HG03342 (cell line): ENCODE results near the gene TTC7B.

Source experiments
- ATAC-seq: cut with Tn5 transposase; IDR thresholded peaks from one replicate; pipeline ENCODE4 v1.9.1; 2021; ENCODE audit warnings: mild to moderate bottlenecking, moderate library complexity; ENCODE audit not compliant: unreplicated experiment

TTC7B gene

DNA sequence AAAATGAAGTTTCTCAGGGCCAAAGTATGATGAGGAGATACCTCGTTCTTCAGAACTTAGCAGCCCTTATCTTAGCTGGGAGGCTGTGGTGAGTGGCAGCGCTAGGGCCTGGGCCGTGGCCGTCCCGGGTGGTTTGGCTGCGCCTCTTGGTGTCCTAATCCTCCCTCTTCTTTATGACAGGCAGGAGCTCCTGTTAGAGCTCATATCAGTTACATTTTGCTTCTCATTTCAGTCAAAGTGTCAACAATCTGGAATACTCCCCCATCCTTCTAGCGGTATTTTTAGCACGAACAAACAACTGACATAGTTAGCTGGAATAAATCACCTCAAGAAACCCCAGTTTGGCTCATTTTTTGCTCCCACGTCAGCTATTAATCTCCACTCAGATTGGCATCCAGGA, 188.8 kb downstream of the TTC7B start:
- ATAC-seq: no peak

DNA sequence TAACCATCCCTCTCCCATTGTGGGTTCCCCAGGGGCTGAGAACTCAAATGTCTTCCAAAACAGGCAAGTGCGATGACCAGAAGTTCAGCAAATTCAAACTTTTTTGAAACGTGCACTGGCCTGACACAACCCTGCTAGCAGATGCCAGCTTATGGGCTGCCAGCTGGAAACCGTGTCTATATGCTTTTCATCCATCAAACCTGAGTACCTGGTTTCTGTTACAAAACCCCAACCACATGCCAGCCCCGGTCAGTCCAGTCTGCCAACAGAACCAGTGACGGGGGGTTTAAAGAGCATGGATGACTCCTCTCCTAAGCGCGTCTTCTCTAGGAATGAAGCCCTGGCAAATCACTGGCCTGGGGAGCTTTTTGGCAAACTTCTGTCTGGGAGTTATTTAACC, 189.7 kb downstream of the TTC7B start:
- ATAC-seq: no peak

DNA sequence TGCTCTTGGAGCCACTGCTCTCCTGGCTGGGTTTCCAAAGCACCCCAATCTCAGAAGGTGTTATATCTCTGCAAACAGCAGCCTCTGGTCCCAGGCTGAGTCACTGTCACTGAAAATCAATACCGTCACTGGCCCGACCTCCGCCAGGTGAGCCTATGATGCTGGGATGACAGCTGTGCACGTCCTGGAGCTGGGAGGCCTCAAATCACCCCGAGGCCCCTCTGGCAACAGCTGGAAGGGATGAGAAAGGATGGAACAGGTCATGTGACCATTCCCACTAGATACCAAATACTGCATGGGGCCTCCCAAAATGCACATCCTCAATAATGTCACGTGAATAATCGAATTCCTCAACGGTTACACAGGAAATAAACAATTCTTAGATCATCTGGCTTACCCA, 190.8 kb downstream of the TTC7B start:
- ATAC-seq: no peak

DNA sequence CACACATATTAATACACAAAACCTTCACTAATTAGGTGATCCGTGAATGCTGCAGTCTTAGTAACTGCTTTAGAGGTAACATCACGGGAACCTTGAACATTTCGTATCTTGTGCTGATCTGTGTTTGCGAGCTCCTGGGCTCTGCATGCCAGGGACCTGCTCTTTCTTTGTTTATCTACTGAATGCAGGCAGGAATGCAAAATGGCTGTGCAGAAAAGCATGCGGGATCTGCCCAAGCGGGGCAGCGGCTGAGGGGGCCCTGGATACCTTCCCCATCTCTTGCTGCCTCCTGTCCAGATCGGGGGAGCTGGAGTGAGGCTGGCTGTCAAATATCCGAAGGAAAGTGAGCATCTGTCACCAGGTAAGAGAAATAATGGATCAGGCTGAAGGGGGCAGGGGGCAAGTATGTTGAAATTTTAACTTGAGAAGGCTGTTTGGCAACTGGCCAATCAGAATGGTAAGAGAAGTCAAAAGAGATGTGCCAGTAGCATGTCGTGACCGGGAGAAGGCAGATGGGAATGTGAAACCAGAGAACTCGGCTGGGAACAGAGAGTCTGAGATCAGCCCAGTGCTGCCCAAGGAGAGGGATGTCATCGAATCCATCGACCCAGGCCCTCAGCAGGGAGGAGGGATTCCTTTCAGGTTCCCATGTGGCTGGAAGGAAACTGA, 191.4 kb downstream of the TTC7B start:
- no peak for ATAC-seq

DNA sequence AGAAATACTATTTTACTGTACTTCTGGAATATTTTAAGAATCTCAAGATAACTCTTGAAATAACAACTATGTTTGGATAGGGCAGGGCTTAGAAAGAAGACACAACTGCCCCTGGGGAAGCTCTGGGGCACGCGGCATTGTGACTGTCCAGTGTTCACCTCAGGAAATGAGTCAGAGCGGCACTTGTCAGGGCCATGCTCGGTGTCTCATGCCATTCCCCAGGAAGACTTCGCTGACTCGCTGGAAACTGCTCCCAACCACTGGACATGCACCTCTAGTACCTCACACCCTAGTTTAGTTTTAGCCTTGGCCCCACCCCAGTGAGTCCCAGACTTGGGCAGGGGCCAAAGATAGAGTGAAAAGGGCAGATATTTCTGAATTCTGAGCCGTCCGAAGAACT, 192.0 kb downstream of the TTC7B start:
- no peak for ATAC-seq

DNA sequence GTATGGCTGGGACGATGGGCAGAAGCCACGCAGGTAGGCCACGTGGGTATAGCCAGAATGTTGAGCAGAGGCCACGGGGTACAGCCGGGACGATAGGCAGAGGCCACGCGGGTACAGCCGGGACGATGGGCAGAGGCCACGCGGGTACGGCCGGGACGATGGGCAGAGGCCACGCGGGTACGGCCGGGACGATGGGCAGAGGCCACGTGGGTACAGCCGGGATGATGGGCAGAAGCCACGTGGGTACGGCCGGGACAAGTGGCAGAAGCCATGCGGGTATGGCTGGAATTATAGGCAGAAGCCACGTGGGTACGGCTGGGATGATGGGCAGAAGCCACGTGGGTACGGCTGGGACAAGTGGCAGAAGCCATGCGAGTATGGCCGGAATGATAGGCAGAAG, 195.0 kb downstream of the TTC7B start:
- ATAC-seq: no peak

DNA sequence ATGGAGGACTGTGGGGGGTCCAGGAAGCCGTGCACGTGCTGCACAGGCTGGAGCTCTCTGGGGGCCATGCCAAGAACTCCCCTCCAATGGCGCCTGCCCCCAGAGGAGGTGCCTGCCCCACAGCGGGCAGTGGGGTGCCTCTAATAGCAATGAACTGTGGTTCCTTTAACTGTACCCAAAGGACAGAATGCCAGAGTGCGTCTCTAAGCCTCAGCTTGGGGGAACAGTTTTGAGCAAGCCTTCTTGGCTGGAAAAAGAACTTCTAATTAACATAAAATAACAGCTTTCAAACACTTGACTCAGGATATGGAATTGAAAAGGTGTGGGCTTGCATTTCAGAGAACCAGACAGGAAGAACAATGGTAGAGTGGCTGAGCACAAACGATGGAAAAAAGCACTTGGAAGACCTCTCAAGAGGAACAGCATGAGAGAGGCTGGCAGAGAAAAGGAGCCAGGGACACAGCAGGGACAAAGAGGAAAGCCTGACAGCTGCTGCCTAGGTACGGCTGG, 195.6 kb downstream of the TTC7B start:
- ATAC-seq: no peak

DNA sequence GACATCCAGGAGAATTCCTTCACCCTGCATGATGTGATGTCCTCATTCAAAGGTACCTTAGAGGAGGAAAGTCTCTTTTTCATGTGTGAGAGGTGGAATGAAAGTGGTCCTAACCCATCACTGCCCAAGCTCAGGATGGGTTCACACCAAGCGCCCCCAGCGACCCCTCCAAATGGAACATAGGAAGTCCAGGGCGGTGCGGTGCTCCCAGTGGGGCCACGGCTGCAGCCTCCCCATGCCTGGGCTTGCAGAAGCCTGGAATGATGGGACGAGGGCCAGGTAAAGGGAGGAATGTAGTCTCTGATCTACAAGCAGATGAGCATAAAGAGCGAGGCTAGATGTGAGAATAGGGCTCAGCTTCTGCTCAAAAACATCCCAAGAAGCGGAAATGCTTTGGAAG, 196.3 kb downstream of the TTC7B start:
- ATAC-seq: no peak

DNA sequence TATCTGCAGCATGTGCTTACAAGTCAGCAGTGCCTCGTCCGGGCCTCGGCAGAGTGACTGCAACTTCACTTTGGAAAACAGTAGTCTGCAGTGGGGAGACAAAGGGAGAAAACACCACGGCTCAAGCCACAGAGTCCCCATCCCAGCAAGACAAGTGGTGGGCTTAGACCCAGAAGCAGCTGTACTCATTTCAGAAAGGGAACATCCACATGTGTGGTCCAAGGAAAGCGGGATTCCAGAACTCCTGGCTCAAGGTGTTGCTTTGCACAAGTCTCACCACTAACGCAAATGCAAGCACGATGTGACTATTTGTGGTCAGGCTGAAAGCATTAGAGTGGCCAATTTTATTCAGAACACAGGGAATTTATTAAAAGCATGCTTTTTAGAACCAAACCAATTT, 198.3 kb downstream of the TTC7B start:
- ATAC-seq: no peak

DNA sequence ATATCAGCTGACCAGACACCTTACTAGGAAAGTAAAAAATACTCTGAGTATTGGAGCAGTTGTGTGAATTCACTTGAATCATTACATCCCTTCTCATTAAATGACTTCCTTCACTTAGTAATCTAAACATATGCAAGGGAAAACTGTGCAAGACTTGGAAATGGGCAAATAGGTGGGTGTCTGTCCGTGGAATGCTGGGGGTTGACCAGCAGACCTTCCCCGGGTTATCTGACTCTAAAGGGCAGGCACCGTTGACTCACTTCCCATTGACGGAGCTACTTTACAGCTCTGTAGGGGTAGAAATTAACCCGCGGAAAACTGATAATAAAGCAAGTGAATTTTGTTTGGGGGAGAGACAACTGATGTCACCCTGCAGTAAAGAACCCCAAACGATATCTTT, 199.3 kb downstream of the TTC7B start:
- no peak for ATAC-seq

DNA sequence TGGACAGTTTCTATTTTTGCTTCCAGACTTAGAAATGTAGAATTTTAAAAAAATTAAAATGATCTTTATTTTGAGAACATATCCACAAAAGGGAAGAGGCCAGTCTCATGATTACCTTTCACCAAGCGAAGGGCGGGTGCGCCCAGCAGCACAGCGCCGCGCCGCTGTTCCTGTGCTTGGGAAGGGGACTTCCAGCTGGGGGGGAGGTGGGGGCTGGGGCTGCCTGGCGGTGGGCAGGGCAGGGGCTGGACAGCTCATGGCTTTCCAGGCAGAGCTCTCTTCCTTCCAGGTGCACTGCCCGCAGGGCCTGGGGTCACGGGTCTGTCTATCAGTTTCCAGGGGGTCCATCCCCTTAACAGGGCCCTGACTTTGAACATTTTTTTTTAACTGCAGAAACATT, 199.9 kb downstream of the TTC7B start:
- ATAC-seq: no peak

DNA sequence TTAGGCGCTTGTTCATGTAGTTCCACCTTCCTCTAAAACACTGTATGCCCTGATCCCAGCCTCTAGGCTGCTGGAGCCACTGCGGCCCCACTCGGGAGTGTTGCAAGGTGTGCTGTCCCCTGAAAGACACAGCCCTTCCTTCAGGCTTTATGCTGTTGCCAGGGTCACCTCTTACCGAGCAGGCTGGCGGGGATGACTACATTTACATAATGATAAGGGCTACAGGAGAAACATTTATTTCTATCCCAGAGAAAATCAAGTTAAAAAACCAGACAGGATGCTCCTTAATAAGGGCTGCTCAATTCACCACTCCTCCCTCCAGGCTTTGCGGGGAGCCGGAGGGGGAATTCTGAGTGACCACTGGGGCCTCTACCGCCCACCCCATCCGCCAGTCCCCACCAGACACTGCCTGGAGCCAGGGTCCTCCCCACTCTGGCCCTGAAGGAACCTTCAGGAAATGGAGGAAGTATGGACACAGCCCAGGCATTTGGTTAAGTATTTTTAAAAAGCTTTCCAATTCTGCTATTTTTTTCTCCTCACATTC, 200.6 kb downstream of the TTC7B start:
- no peak for ATAC-seq

DNA sequence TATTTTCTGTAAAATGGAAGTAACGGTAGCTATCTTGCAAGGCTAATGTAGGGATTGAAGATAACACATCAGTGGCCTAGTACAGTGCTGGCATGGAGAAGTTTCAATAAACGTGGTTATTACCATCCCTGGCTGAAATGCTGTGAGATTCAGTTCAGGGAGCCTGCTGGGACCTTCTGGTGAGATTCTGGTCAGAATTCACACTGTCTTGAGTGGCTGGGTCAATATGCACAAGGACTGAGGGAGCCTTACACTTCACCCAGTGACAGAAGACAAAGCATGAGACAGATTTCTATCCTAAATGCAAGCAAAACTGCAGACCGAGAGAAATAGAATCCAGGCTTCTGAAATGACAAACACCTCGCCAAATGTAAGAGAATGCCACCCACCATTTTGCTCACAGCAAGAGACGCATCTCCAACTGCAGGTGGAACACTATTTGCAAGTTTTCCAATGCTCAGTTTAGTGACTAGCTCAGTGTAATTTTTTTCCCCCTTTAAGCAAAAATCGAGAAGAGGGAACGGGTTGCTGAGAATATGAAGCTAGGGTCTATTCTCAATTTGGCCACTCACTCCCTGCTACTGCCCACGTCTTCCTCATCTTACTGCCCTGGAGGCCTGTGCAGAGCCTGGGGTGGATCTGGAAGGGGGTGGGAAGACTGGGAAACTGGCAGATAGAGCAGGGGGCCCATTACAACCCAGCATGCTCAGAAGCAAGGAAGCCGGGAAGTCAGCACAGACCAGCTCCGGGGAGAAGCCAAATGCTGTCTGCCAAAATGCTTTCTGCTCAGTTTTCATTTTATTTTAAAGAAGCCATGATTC, 201.3 kb downstream of the TTC7B start:
- ATAC-seq: no peak

DNA sequence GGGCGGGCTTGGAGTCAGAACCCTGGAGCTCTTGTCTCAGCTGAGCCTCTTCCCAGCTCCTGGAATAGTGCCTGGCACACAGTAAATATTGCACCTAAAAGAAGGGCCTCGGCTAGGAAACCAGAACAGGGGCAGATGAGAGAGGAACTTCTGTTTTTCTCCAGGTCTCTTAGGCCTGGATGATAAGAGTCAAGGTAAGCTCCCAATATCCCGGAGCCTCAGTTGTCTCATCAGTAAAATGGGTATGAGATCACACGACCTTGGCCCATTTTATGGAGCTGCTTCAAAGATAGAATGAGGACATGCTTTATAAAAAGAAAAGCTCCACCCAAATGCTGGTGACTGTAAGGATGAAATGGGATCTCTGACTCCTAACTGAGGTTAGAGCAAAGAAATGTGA, 202.2 kb downstream of the TTC7B start:
- no peak for ATAC-seq

DNA sequence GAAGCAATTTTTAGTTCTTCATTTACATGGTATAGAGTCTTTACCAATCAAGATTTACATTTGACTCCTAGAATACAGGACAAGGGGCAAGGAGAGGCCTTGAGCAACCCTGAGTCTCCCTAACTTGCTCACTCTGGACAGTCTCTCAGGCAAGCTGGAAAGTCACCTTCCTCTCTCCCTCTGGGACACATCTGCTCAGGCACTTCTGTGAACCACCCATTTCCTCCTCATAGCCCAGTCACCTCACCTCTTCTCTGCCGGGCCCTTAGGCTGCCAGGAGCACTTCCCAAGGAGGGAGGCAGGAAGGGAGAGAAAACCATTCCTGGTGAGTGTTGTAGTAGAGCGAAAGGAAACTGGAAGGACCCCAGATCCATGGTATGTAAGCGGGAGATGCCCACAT, 202.8 kb downstream of the TTC7B start:
- no peak for ATAC-seq

DNA sequence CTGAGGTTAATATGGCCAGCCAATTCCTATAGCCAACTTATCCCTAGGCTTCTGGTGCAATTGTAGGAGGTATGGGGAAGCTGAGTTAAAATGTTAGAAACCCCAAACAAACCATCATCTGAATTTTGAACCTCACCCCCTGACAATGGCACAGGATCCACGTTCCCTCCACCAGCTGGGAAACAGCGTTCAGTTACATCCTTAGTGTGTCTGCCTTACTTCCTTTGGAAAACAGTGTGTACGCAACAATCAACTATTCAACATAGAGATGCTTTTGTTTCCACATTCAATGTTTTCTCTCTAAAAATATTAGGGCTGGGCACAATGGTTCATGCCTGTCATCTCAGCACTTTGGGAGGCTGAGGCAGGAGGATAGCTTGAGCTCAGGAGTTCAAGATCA, 203.4 kb downstream of the TTC7B start:
- ATAC-seq: no peak

DNA sequence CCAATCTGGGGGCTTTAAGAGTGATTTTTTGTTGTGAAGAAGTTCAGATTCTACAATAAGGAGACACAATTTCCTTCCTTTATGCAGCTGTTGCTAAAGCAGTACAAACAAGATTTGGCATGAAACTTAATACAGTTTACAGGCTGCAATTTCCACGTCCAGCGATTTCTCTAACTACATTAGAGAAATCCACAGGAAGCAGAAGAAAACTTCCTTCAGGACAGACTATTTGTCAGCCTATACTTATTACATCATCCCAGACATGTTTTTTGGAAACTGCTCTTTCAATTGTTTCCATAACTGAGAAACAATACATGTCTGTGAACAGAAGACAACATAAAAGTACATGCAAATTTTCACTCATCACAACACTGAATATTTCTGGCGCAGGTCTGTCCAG, 204.3 kb downstream of the TTC7B start:
- no peak for ATAC-seq

DNA sequence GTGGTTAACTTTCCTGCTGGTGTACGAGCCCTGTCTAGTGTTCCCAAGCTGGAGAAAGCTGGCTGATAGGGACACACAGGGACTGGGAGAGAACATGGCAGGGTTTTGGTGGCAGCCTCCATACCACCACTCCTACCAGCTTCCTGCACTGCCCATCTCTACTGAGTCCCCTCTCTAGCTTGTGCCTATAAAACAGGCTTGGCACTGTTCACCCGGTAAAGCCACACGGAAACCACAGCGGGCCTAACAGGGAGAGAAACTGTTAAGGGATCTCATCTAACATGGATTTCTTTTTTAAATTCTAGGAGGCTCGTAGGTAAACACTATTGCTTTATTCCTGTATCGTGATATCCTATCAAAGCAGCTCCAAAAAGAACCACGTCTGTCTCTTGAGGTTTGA, 204.7 kb downstream of the TTC7B start:
- ATAC-seq: no peak

DNA sequence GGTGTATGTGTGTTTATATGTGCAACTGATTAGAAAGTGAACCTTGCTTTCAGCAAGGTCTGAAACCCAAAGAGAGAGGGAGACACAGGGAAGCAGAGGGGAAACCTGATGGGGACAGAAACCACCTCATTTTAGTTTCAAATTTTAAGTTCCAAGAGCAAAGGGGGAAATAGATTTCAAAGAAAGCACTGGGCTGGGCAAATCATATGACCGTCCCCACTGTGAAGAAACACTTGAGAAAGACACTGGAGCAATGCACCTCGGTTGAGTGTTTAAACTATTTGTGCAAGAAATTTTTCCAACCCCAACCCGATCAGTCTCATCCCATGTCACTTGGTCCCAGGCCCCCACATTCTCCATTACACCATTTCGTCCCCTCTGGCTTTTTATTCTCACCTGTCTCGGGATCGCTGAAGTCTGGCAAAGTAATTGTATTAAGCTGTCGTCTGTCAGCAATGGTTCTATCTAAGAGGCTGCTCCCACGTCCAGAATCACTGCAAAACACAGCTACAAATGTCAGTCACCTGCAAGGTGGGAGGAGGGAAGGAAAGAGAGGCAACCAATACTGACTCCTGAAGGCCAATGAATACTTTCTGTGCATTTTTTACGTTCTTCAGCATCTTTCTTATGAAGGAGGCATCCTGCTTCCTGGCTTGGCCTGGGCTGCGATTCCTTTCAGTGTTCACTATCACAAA, 205.7 kb downstream of the TTC7B start:
- ATAC-seq: no peak

DNA sequence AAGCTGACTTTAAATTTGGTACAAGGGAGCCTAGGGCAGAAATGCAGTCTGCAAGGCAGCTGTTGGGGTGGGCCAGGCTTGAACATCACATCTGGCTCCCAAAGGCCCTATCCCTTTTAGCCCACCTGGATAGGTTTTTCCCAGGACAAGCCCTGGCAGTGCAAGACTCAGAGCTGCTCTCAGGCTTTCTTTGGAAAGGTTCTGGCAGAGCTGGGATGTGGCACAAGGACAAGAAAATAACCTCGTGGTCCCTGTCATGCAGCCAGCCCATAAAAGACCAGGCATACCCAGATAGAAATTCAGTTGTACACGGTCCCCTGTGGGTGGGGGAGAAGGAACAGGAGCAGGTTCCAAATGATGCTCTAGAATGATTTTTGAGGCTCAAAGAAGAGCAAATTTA, 206.9 kb downstream of the TTC7B start:
- no peak for ATAC-seq

DNA sequence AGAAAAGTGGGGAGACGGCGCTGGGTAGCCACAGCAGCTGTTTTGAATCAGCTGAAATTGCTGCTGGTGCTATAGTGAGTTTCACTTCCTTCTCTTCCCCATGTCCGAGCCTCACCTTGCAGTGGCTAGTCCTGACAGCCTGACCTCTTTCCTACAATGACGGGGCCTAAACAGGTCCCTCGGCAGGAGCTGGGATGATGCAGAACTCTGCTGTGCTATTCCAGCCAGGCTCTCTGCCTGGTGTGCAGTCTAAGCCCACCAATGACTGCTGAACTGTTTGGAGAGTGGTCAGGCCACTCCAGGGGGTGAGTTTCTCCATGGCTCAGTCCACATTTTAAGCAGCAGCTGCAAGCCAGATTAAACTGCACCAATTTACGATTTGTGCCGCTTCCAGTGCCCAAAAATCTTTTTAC, 207.3 kb downstream of the TTC7B start:
- no peak for ATAC-seq

DNA sequence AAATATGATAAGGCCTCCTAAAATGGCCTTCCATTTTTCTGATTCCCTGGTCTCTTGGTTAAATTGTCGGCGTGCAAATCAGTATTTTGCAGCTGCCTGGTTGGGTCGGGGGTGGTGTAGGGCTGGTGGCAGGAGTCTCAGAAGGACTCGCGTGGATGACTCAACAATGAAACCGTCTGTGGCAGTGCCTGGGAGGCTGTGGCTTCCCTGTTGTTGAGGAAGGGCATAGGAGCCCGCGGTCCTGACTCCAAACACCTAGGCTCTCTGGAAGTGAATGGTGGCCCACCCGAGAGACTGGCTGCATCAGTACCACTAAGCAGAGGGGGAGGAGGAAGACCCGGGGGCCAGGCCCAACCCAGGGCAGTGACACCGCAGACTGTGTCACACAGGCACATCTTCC, 207.9 kb downstream of the TTC7B start:
- ATAC-seq: no peak
